Nephron (organoid): ENCODE measurements around the gene WDR89.

ENCODE experiments used
- H3K27ac Mint-ChIP-seq, 3 experiments: 2 replicates each; pipeline ENCODE4 v1.8.0; 2020; ENCODE audit warnings: mixed read lengths in 3 of 3, mild to moderate bottlenecking in 2 of 3, moderate library complexity in 1 of 3
- H3K27me3 Mint-ChIP-seq: 2 replicates; pipeline ENCODE4 v1.8.0; 2021; ENCODE audit warnings: low read depth, mild to moderate bottlenecking, moderate library complexity, mixed read lengths
- H3K36me3 Mint-ChIP-seq: 2 replicates; pipeline ENCODE4 v1.8.0; 2020; ENCODE audit warnings: low read depth, mixed read lengths
- H3K4me1 Mint-ChIP-seq: 2 replicates; pipeline ENCODE4 v1.8.0; 2020; ENCODE audit warnings: mixed read lengths
- H3K4me3 Mint-ChIP-seq, 3 experiments: 2 replicates each; pipeline ENCODE4 v1.8.0; 2020; ENCODE audit warnings: mild to moderate bottlenecking in 3 of 3, mixed read lengths in 3 of 3, moderate library complexity in 2 of 3
- H3K9me3 Mint-ChIP-seq: 2 replicates; pipeline ENCODE4 v1.8.0; 2020; ENCODE audit warnings: mixed read lengths
- TF ChIP-seq, protein P1 (sequence below), 3 experiments: fragments of 200-600 bp; sonication (generic); IDR thresholded peaks; one replicate each; pipeline ENCODE4 v1.5.0; 2021; ENCODE audit warnings: antibody characterized with exemption in 3 of 3; ENCODE audit not compliant: unreplicated experiment in 3 of 3

WDR89 gene

GRCh38 chr14:63641473-63642228, at the start of gene WDR89:
WDR89 (minus strand) TSS chr14:63641871; CDS start chr14:63599942, 41,929 bp downstream.
- TF ChIP-seq, protein P1, sequence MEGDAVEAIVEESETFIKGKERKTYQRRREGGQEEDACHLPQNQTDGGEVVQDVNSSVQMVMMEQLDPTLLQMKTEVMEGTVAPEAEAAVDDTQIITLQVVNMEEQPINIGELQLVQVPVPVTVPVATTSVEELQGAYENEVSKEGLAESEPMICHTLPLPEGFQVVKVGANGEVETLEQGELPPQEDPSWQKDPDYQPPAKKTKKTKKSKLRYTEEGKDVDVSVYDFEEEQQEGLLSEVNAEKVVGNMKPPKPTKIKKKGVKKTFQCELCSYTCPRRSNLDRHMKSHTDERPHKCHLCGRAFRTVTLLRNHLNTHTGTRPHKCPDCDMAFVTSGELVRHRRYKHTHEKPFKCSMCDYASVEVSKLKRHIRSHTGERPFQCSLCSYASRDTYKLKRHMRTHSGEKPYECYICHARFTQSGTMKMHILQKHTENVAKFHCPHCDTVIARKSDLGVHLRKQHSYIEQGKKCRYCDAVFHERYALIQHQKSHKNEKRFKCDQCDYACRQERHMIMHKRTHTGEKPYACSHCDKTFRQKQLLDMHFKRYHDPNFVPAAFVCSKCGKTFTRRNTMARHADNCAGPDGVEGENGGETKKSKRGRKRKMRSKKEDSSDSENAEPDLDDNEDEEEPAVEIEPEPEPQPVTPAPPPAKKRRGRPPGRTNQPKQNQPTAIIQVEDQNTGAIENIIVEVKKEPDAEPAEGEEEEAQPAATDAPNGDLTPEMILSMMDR (IDR thresholded peaks at IDR 0.05; ENCODE audit: unreplicated experiment in 3 of 3) = peak; percentile 81 to 89 (median 86)
- H3K4me1 Mint-ChIP-seq = peaks cover 5% of the 10 kb centered on the region
- H3K4me3 Mint-ChIP-seq = peak within 1 kb of the TSS; percentile 84 to 93 (median 86)
- H3K9me3 Mint-ChIP-seq = peaks cover 5% of the 10 kb centered on the region
- peaks cover 22% of the 10 kb centered on the region for H3K36me3 Mint-ChIP-seq
- H3K27ac Mint-ChIP-seq = peak within 1 kb of the TSS; percentile 92 to 95 (median 94)
- H3K27me3 Mint-ChIP-seq = no peaks in the 10 kb centered on the region

DNA sequence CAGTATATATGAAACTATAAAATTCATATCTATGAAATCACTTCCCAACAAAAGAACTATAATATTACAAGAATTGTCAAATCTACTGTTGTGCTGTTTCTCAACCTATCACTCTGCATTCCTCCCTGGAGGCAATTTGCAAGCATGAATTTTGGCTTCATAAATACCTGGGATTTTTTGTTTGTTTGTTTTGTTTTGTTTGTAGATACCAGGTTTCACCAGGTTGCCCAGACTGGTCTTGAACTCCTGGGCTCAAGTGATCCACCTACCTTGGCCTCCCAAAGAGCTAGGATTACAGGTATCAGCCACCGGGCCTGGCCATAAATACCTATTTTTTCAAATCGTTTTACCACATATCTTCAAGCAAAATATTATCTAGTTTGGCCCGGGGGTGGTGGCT, 47.5 kb upstream of the WDR89 start:
- TF ChIP-seq, protein P1 (IDR thresholded peaks at IDR 0.05; ENCODE audit: unreplicated experiment in 3 of 3) = no peak
- H3K4me1 Mint-ChIP-seq = no peaks in the 10 kb centered on the region
- no peaks in the 10 kb centered on the region for H3K27me3 Mint-ChIP-seq
- no peak overlapping the region for H3K4me3 Mint-ChIP-seq
- H3K9me3 Mint-ChIP-seq = no peaks in the 10 kb centered on the region
- H3K27ac Mint-ChIP-seq = no peak overlapping the region
- H3K36me3 Mint-ChIP-seq = peaks cover 8% of the 10 kb centered on the region

DNA sequence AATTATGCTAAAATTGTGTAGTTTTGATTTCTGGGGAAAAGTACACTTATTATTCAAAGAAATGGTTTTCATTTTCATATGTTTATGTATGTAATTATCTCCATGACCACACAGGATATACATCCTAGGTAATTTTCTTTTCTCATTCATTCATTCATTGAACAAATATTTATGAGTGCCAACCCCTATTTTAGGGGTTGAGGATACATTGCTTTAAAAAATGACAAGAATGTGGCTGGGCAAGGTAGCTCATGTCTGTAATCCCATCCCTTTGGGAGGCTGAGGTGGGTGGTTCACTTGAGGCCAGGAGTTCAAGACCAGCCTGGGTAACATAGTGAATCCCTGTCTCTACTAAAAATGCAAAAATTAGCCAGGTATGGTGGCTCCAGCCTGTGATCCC, 45.3 kb upstream of the WDR89 start:
- H3K4me1 Mint-ChIP-seq = no peaks in the 10 kb centered on the region

DNA sequence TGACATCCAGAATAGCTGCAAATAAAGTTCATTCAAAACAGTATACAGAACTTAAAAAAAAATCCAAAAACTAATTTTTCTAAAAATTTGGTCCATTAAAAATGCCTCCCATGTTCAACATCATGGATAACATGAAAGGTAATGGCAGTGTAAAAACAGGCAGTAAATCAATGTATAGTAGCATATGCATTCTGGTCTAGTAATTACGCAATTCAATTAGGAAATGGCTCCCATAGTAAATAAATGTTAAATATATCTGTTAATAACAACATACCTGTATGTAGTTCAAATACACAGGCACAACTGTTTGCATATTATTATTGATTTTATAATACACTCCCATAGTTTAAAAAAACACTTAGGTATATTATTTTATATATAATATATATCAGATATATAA, 43.7 kb upstream of the WDR89 start:
- TF ChIP-seq, protein P1 (IDR thresholded peaks at IDR 0.05; ENCODE audit: unreplicated experiment in 3 of 3) = no peak
- Mint-ChIP-seq H3K9me3 (no peaks in the 10 kb centered on the region), H3K27ac (no peak overlapping the region), H3K4me1 (no peaks in the 10 kb centered on the region), H3K27me3 (no peaks in the 10 kb centered on the region), H3K36me3 (peaks cover 4% of the 10 kb centered on the region), H3K4me3 (no peak overlapping the region)

More for the DNA sequence above, 45.3 kb upstream of the WDR89 start:
- Mint-ChIP-seq H3K36me3 (peaks cover 4% of the 10 kb centered on the region), H3K9me3 (no peaks in the 10 kb centered on the region), H3K27me3 (no peaks in the 10 kb centered on the region), H3K27ac (no peak overlapping the region), H3K4me3 (no peak overlapping the region)
- TF ChIP-seq, protein P1 (IDR thresholded peaks at IDR 0.05; ENCODE audit: unreplicated experiment in 3 of 3) = no peak

DNA sequence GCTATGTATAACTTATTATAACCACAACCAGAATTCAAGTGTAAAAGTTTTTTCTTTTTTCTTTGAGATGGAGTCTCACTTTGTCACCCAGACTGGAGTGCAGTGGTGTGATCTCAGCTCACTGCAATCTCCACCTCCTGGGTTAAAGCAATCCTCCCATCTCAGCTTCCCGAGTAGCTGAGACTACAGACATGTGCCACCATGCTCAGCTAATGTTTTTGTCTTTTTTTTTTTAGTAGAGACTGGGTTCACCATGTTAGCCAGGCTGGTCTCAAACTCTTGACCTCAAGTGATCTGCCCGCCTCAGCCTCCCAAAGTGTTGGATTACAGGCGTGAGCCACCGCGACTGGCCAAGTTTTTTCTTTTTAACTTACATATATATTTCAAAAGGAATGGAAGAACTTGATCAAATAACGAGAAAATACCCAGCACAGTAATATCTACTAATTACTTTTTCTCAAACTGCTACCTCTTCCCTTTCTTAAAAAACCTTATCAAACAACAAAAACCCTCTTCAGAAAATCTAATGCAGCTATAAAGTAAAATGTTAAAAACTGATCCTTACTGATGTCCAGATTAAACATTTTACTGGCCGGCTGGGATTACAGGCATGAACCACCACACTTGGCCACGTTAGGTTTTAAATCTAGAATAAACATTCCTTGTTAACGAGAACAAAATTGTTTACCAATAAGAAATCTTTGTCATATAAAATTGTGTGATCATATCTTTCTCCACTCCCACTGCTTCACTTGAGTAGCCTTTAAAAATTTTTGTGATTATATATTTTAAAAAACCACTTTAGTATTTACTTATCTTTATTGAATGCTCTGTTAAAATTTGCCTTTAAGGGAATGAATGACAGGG, 41.3 kb upstream of the WDR89 start:
- H3K36me3 Mint-ChIP-seq = peaks cover 4% of the 10 kb centered on the region
- H3K27me3 Mint-ChIP-seq = no peaks in the 10 kb centered on the region
- no peak overlapping the region for H3K27ac Mint-ChIP-seq
- H3K4me3 Mint-ChIP-seq = no peak overlapping the region
- no peaks in the 10 kb centered on the region for H3K4me1 Mint-ChIP-seq
- TF ChIP-seq, protein P1 (IDR thresholded peaks at IDR 0.05; ENCODE audit: unreplicated experiment in 3 of 3) = no peak
- H3K9me3 Mint-ChIP-seq = no peaks in the 10 kb centered on the region
